ENCODE results near the gene PRM3.
A peak's percentile ranks its signal among the peaks of the same experiment; 100 is the strongest.
"Not testable (repeated sequence)": the region's sequence is repeated elsewhere in the genome, so short reads cannot be mapped to it uniquely, and the experiment has no call there.

PRM3 gene

DNA sequence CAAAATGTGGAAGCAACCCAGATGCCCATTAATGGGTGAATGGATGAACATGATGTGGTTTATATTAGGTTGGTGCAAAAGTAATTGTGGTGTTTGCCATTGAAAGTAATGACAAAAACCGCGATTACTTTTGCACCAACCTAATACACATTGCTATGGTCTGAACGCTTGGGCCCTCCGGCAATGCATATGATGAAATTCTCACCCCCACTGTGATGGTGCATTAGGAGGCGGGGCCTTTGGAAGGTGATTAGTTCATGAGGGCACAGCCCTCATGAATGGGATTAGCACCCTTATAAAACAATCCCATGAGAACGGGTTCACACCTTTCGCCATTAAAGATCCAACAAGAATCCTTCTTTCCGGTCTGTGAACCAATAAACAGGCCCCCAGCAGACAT lies 33.0 kb upstream of the PRM3 start:
- no peak for DNase-seq (ENCODE audit: insufficient read length, low spot score)

GRCh38 chr16:11303405-11304138 lies 30.1 kb upstream of the PRM3 start:
- FAIRE-seq (no peak), DNase-seq (ENCODE audit: insufficient read length, low spot score) (no peak)

More for the DNA sequence above, 33.0 kb upstream of the PRM3 start:
- FAIRE-seq, result no peak

- no peak for DNase-seq (ENCODE audit: insufficient read length, low spot score)
- no peak for FAIRE-seq
Measured at GRCh38 chr16:11302977-11303376, 29.5 kb upstream of the PRM3 start.

- DNase-seq (ENCODE audit: insufficient read length, low spot score) (no peak), FAIRE-seq (no peak)
Measured at GRCh38 chr16:11301645-11302501, 28.4 kb upstream of the PRM3 start.

DNA sequence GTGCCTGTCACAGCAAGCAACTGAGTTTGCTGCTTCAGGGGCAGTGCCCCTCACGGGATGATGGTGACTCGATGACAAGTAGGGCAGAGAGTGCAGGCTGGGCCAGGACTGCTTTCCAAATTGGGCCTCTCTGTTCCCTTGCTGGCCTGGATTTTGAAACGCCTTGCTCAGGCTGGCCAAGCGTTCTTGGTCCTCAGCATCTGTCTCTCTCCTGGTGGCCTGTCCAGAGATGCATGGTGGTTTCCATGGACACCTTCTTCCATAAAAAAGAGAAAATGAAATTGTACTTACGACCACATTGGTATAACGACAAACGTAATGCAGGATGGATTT lies 27.1 kb upstream of the PRM3 start:
- FAIRE-seq (no peak), DNase-seq (ENCODE audit: insufficient read length, low spot score) (no peak)

GRCh38 chr16:11299865-11300559 lies 26.6 kb upstream of the PRM3 start:
- FAIRE-seq (no peak), DNase-seq (ENCODE audit: insufficient read length, low spot score) (no peak)

- not testable (repeated sequence) for DNase-seq (ENCODE audit: insufficient read length, low spot score); FAIRE-seq
Measured at GRCh38 chr16:11298950-11299547, 25.6 kb upstream of the PRM3 start.

GRCh38 chr16:11298143-11298900 lies 24.9 kb upstream of the PRM3 start:
- no peak for DNase-seq (ENCODE audit: insufficient read length, low spot score)
- FAIRE-seq, result peak; percentile 37

- peak; percentile 60 for DNase-seq (ENCODE audit: insufficient read length, low spot score)
- peak; percentile 95 for FAIRE-seq
Measured at GRCh38 chr16:11297492-11298142, 24.2 kb upstream of the PRM3 start.

- peak; percentile 66 for FAIRE-seq
Measured at GRCh38 chr16:11296706-11297491, 23.5 kb upstream of the PRM3 start.

DNA sequence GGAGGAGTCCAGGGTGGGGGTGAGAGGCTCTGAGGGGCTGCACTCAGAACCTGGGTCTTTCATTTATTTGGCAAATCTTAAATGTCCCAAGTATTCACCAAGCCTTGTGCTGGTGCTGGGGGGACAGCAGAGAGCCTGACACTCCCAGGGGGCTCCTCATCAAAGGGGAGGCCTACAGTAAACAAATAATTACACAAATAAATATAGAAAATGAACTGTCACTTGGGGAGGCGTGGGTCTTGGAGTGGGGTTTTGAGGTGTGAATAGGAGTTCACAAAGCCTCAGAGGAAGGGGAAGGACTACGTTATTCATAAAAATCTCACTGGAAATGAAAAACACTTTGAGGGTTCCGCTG lies 22.9 kb upstream of the PRM3 start:
- no peak for FAIRE-seq
- DNase-seq (ENCODE audit: insufficient read length, low spot score), result no peak

More at GRCh38 chr16:11296706-11297491, 23.5 kb upstream of the PRM3 start:
- DNase-seq (ENCODE audit: insufficient read length, low spot score), result no peak

GRCh38 chr16:11295672-11296071 lies 22.2 kb upstream of the PRM3 start:
- no peak for FAIRE-seq
- DNase-seq (ENCODE audit: insufficient read length, low spot score), result no peak

- FAIRE-seq, result no peak
- DNase-seq (ENCODE audit: insufficient read length, low spot score), result no peak
Measured at GRCh38 chr16:11292076-11292748, 18.8 kb upstream of the PRM3 start.

DNA sequence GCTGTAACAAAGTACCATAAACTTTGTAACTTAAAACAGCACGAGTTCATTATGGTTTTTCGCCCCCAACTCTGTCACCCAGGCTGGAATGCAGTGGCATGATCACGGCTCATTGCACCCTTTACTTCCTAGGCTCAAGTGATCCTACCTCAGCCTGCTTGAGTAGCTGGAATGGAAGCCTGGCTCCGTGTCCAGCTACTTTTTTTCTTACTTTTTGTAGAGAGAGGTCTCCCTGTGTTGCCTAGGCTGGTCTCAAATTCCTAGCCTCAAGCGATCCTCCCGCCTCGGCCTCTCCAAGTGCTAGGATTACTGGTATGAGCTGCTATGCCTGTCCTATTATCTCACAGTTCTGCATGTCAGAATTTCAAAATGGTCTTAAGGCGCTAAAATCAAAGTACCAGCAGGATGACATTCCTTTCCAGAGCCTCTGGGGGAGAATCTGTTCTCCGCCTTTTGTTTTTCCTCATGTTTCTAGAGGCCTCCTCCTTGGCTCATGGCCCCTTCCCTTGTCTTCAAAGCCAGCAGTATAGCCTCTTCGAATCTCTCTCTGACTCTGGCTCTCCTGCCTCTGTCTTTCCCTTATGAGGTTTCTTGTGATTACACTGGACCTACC lies 17.8 kb upstream of the PRM3 start:
- DNase-seq (ENCODE audit: insufficient read length, low spot score) (no peak), FAIRE-seq (no peak)

DNA sequence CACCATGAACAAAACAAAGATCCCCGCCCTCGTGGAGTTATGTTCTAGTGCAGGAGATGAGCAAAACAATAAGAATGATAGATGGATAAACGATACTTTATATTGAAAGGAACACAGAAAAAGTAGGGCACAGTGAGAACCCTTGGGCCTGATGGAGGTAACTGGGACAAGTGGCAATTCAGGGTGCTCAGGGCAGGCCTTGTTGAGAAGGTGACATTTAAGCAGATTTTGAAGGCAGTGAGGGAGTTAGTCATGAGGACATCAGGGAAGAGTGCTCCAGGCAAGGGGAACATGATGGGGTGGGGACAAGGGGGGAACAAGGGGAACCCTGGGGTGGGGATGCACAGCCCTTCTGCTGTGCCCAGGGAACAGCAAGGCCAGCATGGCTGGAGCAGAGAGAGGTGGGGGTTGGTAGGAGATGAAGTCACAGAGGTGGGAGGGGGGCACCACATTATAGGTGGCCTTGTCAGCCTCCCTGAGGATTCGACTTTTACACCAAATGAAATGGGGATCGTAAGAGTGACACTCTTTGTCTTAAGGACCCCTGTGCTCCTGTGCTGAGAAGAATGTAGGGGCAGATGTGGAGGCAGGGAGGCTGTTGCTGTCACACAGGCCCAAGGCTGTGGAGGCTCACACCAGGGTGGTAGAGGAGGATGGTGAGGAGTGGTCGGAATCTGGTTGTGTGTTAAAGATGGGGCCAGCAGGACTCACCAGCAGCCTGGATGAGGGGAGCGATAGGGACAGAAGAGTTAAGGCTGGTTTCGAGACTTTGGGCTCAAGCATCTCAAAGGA lies 16.9 kb upstream of the PRM3 start:
- no peak for DNase-seq (ENCODE audit: insufficient read length, low spot score)
- FAIRE-seq, result no peak

DNA sequence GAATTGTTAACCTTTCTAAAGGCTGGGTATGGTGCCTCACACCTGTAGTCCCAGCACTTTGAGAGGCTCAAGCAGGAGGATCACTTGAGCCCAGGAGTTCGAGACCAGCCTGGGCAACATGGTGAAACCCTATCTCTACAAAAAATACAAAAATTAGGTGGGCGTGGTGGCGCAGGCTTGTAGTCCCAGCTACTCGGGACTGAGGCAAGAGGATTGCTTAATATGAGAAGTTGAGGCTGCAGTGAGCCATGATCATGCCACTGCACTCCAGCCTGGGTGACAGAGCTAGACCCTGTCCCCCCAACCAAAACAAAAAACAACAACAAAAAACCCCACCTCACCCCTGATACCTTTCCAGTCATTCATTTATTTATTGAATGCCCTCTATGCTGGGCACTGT lies 16.3 kb upstream of the PRM3 start:
- not testable (repeated sequence) for FAIRE-seq; DNase-seq (ENCODE audit: insufficient read length, low spot score)

- DNase-seq (ENCODE audit: insufficient read length, low spot score), result no peak
- FAIRE-seq, result no peak
Measured at GRCh38 chr16:11289202-11289601, 15.8 kb upstream of the PRM3 start.
